ENCODE results near the gene DET1. TPM values are rescaled to one million over a fixed set of nuclear protein-coding genes. Genes with fewer than 3 reads are reported as not detected.

Gene DET1
- total RNA-seq: 5.9 and 7.6 TPM in 2 replicates

DNA sequence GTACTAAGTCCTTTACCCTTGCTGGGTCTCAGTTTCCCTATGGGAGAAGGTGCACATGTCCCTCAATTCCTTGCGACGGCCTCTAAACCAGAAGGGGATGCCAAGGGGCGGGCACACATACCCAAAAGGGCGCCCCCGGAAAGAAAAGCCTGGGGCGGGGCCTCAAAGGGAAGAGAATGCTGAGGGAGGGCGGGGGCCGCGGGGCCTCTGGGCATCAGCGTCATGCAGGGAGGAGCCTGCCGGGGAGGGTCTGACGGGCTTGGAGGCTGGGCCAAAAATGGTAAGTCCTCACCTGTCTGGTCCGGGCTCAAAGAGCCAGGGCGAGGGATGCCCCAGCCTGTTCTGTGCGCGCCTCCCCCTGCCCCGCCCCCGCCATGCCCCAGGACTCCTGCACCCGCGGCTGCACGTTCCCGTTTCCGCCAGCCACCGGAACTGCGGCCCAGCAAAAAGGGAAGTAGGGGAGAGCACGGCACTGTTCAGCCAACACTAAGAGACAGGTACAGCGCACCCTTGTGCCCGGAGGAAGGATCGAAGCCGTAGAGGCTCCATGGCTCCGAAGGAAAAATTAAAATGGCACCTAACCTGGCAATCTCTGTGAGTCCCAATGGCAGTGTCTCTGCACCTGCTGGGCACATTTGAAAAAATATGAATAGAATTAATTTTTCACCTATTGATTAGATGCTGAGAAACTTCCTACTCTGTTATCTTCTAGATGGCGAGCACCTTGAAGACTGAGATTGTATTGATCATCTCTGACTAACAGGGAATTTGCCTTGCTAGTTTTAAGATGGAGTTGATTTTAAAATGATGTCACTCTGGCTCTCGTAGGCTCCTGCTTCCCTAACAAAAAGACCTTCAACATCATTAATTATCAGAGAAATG, at the start of gene DET1:
DET1 (minus strand) TSS at position 434 of the 882 bp plus-strand sequence. CDS start 14,976 bp downstream, outside the sequence.

DNA sequence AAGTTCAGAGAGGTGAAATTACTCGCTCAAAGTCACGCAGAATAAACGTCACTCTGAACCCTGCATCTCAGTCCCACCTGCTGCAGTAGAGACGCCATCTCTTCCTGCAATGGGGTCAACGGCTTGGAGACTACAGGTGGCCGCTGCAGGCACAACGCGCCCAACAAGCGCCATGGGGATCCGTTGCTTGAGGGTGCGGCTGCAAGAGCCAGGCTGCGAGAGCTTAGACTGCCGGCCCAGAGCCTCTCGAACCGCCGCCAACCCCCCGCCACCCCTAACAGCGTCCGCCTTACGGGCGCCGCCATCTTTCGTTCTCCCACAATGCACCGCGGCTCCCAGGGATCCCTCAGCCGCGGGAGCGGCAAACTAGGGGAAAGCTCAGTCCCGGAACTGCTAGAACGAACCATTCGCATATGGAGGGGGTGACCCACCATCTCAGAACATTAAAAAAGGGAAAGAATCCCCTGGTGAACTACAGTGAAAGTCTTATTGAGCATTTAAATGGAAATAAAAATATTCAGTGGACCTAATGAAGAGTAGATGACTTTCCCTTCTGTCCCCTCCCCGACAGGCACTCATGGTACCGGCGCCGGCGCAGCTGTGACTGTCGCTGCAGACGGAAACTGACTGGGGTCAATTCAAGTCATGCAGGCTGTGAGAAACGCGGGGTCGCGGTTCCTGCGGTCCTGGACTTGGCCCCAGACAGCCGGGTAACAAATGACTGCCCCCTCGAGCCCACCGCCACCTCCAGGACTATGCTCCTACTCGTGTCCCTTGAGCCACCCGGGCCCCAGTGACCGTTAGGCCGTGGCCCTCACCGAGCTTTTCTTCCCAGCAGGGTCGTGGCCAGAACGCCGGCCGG, 79.2 kb downstream of the DET1 start, which contains the start of the genes MRPL46 and MRPS11:
MRPL46 (minus strand) TSS at position 316 of the 862 bp plus-strand sequence; CDS start at position 305, 11 bp downstream.
MRPS11 (plus strand) TSS at position 636 of the 862 bp plus-strand sequence; CDS start at position 646, 10 bp downstream.

Other genes with a start within 250 kb of the DET1 start
- gene MRPL46, start 79.3 kb downstream of the DET1 start, total RNA-seq: 7.2 and 8.6 TPM in 2 replicates
- 22.0 and 23.4 TPM in 2 replicates for gene MRPS11, start 79.0 kb downstream of the DET1 start, total RNA-seq
- gene AEN, start 74.7 kb upstream of the DET1 start, total RNA-seq: 48.4 and 71.6 TPM in 2 replicates
- gene ISG20, start 92.3 kb upstream of the DET1 start, total RNA-seq: 2.2 and 4.0 TPM in 2 replicates

Measured in smooth muscle cell of the pulmonary artery (primary cell).